Fibroblast of skin of scalp (primary cell): Measurements from ENCODE around the gene NOLC1.

ENCODE experiments used
- DNase-seq: peaks from one replicate; pipeline ENCODE4 v3.0.0-alpha.2; 2013

Gene NOLC1

DNA sequence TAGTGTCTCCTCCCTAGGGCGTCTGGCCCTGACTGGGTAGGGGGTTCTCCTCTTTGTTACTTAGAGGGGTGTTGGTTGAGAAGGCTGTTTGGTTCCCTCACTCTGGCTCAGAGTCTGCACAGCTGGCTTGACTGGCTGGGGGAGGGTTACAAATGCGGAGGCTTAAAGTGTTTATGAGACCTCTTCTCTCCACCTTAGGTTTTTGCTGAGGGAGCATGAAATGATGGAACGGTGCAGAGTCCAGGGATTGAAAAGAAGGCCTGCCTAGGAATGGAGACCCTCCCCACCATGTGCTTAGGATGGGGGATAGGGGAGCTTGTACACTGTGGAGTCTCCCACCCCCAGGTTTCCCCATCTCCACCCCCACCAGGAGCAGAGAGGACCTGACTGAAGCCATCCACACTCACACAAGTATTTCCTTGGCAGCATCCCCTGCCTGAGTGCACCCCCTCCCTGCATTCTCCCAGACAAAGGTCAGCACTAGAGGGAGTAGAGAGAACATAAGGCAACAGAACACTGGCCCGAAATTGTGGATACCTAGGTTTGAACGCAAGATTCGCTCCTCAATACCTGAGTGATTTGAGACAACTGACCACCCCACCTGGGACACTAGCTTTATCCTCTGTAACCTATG lies 30.3 kb upstream of the NOLC1 start:
- DNase-seq = peak; percentile 58

DNA sequence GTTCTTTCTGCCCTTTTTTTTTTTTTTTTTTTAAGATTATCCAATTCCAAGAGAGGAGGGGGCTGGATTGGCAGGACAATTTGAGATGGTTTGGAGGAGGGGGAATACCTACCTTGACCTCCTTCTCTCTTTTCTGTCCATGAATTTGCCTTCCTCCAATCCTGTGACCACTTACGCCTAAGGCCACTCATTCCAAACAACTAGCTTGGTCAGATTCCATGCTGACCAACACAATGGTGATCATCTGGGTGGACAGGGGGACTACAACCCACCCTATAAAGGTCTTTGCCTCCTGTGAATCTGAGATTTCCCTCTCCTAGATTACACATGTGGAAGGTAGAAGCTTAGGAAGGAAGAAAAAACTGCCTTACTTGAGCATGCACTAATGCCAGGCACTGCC lies 29.7 kb upstream of the NOLC1 start:
- no peak for DNase-seq

DNA sequence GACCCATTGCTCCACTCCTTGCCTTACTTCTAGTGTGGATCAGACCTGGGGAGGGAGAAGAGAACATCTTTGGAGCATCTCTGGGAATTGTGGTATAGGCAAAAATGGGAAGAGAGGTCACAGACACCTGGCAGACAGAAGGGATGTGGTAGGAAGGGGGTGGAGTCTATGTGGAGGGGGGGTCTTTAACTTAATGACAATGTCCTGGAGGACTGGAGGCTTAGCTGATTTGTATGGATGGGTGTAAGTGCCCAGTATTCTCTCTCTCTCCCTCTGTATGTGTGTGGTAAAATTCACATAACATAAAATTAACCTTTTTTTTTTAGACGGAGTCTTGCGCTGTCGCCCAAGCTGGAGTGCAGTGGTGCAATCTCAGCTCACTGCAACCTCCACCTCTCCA lies 29.0 kb upstream of the NOLC1 start:
- DNase-seq = no peak

DNA sequence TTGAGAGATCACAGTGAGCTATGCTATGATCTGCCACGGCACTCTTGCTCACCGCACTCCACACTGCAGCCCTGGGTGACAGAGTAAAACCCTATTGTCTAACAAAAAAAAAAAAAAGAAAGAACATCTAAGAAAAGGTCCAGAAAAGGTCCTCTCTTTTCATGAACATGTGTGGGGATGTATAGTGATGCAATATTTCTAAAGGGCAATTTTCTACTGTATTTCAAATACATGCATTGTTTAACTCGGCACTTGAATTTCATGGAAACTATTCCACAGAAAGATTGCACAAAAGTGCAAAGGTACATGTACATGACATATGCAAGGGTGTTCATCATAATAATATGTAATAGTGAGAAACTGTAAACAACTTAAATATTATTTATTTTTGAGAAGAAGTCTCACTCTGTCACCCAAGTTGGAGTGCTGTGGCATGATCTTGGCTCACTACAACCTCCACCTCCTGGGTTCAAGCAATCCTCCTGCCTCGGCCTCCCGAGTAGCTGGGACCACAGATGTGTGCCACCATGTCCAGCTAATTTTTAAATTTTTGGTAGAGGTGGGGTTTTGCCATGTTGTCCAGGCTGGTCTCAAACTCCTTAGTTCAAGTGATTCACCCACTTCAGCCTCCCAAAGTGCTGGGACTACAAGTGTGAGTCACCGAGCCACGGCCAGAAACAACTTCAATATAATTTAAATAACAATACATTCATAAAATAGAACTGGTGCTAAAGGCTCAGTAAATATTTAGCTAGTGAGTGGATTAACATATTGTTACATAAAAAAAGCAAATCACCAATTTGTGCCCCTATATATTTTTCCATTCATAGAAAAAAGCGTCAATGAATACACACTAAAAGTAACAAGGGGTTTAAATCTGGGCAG lies 20.7 kb upstream of the NOLC1 start:
- peak; percentile 45 for DNase-seq

DNA sequence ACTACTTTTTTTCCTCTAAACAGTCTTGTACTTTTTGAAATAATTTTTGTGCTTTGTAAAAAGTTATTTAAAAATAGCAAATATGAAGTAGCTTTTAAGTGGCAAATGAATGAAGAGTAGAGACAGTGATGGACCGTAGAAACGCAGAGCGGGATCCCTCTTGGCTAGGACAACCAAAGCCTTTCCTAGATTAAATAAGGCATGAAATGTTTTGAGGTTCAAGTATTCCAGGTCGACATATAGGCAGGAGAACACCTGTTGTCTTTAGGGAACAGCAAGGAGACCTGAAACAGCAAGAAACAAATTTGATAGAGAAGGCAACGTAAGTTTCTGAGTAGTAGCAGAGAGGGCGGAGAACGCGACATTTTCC lies 20.0 kb upstream of the NOLC1 start:
- no peak for DNase-seq

DNA sequence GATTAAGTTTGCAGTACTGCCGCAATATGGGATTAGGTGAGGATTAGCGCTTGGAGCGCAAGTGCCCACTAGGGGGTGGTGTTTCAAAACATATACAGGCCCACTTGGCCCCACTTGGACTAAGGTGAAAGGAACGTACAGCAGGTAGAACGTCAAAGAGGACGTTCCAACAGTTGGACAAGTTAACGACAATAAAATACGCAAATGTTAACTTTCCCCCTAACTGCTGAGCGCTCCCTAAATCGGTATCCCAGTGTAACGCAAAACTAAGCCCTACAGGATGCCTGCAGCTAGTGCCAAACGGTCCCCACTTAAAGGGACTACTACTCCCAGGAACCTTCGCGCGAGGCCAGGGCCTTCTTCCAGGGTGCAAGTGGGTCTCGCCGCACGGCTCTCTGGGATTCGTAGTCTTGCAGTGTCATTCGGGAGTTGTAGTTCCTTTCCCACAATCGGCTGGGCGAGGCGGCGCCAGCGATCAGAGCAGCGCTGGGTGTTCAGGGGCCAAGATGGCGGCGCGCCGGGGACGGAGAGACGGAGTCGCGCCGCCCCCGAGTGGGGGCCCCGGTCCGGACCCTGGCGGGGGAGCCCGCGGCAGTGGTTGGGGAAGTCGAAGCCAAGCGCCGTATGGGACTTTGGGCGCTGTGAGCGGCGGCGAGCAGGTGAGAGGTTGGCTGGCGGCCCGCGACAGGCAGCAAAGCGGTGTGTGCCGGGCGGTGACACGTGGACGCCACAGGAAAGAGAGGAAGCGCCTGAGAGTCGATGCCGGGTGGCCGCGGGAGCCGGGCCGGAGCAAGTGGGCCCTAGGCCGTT lies 19.4 kb upstream of the NOLC1 start, which contains the start of gene PPRC1:
Gene PPRC1 (plus strand): TSS at position 478 of the 810 bp plus-strand sequence. CDS start 29 bp downstream, at position 507.
- peak; percentile 99 for DNase-seq

DNA sequence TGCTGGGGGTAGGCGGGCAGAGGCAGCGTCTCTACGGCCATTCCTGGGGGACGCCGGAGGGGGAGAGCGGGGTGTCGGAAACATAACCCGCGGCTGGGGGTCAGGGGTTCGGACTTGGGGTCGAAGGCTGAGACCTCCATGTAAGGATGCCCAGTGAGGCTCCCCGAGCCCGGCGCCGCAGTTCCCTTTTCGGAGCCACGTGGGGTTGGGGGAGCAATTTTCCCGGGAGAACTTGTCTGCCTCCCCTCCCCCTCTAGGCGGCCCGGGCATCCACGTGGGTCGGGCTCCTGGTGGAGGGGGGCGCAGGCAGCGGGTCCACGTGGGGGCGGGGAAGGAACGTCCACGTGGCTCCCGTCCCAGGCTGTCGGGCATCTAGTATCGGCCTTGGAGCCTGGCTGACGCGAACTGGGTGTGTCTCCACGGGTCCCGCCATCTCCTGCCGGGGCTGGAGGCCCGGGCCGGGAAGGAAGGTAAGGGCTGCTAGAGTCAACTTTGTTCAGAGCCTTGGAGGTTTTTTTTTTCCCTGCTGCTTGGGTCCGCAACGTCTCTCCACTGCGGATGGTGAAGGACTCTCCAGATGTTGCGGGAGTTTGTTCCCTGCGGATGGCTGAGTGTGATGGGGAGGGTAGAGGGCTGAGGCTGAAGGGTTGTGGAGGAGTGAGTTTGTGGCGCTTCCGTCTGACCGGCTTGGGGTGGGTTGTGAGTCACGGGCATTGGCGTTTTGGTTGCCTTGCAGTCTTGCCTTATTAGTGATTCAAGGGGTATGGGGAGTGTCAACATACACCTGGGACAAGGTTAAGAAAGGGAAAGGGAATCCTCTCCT lies 18.6 kb upstream of the NOLC1 start:
- DNase-seq = peak; percentile 85

DNA sequence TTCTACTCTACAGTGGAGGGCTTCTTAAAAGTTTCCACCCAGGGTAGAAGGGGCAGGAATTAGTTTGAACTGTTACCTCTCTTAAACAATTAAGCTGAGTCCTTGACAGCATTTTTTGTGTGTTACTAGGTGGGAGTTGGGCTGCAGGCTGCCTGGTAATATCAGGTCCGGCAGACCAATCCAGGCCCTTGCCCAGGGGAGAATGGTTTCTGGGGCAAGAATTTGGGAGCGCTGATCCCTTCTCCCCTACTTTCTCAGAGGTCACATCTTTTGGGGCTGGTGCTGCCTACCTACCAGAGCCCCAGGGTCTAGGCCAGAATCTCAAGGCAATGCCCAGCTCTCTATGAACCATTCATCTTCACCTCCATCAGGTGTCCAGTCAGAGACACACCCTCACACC lies 17.8 kb upstream of the NOLC1 start:
- no peak for DNase-seq

DNA sequence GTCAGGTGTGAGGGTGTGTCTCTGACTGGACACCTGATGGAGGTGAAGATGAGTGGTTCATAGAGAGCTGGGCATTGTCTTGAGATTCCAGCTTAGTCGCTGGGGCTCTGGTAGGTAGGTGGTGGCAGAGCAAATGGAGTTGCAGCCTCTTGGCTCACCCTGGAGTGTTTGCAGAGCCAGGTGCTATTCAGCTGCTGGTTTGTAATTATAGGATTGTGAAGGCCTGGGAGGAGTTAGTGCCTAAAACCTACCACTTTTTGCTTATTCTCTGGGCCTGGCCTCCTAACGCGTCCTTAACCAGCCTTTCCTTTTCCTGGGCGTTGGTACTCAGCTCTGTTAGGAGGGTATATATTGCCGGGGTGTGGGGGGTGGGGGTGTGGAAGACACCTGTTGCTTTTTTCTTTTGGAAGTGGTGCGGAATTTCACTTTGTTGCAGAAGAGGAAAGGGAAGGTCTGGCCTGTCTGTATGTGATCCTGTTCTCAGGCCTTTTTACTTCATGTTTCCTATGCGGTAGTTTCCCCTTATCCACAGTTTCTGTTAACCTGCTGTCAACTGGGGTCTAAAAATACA lies 16.1 kb upstream of the NOLC1 start:
- DNase-seq = no peak

DNA sequence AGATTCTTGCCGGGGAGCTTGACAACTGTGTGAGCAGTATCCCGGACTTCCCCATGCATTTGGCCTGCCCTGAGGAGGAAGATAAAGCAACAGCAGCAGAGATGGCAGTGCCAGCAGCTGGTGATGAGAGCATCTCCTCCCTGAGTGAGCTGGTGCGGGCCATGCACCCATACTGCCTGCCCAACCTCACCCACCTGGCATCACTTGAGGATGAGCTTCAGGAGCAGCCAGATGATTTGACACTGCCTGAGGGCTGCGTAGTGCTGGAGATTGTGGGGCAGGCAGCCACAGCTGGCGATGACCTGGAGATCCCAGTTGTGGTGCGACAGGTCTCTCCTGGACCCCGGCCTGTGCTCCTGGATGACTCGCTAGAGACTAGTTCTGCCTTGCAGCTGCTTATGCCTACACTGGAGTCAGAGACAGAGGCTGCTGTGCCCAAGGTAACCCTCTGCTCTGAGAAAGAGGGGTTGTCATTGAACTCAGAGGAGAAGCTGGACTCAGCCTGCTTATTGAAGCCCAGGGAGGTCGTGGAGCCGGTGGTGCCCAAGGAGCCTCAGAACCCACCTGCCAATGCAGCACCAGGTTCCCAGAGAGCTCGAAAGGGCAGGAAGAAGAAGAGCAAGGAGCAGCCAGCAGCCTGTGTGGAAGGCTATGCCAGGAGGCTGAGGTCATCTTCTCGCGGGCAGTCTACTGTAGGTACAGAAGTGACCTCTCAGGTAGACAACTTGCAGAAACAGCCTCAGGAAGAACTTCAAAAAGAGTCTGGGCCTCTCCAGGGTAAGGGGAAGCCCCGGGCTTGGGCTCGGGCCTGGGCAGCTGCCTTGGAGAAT lies 12.7 kb upstream of the NOLC1 start:
- no peak for DNase-seq

DNA sequence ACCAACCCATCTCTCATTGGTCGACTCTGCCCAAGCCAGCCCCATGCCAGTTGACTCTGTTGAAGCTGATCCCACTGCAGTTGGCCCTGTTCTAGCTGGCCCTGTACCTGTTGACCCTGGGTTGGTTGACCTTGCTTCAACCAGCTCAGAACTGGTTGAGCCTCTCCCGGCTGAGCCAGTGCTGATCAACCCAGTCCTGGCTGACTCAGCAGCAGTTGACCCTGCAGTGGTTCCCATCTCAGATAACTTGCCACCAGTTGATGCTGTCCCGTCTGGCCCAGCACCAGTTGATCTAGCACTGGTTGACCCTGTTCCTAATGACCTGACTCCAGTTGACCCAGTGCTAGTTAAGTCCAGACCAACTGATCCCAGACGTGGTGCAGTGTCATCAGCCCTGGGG lies 12.0 kb upstream of the NOLC1 start:
- no peak for DNase-seq

DNA sequence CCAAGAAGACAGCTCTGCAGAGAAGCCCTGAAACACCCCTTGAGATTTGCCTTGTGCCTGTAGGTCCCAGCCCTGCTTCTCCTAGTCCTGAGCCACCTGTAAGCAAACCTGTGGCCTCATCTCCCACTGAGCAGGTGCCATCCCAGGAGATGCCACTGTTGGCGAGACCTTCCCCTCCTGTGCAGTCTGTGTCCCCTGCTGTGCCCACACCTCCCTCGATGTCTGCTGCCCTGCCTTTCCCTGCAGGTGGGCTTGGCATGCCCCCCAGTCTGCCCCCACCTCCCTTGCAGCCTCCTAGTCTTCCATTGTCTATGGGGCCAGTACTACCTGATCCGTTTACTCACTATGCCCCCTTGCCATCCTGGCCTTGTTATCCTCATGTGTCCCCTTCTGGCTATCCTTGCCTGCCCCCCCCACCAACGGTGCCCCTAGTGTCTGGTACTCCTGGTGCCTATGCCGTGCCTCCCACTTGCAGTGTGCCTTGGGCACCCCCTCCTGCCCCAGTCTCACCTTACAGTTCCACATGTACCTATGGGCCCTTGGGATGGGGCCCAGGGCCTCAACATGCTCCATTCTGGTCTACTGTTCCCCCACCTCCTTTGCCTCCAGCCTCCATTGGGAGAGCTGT lies 11.2 kb upstream of the NOLC1 start:
- no peak for DNase-seq

DNA sequence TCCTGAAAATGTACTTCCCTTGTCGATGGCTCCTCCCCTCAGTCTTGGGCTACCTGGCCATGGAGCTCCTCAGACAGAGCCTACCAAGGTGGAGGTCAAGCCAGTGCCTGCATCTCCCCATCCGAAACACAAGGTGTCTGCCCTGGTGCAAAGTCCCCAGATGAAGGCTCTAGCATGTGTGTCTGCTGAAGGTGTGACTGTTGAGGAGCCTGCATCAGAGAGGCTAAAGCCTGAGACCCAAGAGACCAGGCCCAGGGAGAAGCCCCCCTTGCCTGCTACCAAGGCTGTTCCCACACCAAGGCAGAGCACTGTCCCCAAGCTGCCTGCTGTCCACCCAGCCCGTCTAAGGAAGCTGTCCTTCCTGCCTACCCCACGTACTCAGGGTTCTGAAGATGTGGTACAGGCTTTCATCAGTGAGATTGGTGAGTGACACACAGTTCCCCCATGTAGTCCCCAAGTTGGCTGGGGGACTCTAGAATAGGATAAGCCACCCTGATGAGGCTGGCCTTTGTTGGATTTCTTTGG lies 10.5 kb upstream of the NOLC1 start:
- DNase-seq = no peak

DNA sequence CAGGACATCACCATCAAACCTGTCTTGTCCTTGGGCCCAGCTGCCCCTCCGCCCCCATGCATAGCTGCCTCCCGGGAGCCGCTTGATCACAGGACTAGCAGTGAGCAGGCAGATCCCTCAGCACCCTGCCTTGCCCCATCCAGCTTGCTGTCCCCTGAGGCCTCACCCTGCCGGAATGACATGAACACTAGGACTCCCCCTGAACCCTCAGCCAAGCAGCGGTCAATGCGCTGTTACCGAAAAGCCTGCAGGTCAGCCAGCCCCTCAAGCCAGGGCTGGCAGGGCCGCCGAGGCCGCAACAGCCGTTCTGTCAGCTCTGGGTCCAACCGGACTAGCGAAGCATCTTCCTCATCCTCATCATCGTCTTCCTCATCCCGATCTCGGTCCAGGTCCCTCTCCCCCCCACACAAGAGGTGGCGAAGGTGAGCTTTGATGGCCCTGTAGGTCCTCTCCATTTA lies 5.2 kb upstream of the NOLC1 start:
- no peak for DNase-seq

DNA sequence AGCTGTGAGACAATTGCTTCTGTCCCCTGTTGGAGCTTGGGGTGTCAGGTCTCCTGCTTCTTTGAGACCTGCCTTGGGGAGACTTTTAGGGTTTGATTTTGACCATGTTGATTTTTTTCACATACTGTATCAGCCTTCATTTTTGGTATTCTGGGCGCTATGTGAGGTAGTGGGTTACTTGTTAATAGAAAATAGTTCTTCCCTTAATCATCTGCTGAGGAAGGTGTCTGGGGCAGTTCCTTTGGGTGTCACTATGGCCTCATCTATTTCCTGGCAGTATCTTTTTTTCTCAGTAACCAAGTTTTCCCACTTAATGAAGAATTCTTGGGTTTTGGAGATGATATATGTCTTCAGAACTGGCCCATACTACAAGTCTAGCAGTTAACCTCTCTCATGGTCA lies 4.6 kb upstream of the NOLC1 start:
- no peak for DNase-seq

DNA sequence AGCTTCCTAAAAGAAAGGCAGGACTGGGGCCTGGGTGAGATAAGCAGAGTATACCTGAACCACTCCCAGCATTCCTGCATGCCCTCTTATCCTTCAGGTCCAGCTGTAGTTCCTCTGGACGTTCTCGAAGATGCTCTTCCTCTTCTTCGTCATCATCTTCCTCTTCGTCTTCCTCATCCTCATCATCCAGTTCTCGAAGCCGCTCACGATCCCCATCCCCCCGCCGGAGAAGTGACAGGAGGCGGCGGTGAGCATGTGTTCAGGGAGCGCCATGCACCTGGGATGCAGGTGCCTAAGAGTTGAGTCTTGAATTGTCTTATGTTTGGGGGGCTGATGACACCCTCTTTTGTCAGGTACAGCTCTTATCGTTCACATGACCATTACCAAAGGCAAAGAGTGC lies 3.9 kb upstream of the NOLC1 start:
- no peak for DNase-seq

DNA sequence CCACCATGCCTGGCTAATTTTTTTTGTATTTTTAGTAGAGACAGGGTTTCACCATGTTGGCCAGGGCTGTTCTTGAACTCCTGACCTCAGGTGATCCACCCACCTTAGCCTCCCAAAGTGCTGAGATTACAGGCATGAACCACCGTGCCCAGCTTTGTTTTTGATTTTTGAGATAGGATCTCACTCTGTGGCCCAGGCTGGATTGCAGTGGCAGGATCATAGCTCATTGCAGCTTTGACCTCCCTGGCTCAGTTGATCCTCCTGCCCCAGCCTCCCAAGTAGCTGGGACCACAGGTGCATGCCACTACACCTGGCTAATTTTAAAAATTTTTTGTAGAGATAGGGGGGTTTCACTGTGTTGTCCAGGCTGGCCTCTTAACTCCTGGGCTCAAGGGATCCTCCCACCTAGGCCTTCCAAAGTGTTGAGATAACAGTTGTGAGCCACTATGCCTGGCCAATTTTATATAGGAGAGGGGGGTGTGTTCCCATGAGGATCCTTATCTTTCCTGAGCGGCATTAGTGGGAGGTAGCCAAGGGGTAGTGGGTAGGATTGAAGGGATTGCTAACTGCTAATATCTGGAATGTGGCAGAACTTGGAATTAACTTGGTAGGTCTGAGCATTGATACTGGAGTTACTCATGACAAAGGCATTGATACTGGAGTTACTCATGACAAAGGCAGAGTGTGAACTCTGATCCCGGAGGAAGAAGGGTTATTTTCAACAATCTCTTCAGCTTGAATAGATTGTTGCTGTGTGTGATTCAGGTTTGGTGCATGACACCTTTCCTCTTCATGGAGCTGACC lies 1.0 kb upstream of the NOLC1 start:
- peak; percentile 66 for DNase-seq

DNA sequence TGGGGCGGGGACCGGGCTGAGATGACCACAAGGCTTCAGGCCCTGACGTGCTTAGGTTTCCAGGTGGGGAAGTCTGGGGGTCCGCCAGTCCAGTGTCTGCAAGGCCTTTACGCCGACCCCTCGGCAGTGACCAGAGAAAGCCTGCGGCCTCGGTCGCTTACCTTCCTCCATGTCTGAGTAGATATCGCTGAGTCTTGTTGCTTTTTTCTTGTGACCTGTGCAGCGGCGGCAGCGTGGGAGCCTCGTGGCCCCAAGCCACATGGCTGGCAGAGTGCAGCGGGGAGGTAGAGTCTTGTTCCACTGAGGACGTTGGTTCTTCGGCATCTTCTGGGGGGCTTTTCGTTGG lies 329 bp downstream of the NOLC1 start:
- no peak for DNase-seq

DNA sequence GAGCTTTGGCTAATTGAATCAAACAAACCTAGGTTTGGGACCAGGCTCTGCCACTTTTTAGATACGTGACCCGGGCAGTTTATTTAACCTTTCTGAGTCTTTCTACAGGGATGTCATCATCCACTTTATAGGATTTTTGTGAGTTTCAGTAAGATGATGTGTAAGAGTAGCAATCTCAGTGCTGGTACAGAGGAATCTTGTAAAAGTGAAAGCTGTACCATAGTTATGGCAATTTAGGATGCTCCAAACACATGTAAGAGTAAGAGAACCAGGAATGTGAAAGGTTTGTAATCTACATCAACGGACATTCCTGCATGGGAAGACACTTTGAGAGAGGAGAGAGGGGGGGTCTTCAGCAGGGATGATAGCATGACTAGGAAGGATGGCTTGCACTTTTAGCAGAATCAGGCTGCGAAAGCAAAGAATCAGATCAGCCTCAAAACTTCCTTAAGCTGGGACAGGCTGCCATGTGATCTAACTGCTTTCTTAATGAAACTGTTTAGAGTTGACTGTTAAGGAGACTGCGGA lies 968 bp downstream of the NOLC1 start:
- DNase-seq = peak; percentile 4
